Osteoblast (primary cell): ENCODE data around the gene LRP1B. TPM values are rescaled to one million over a fixed set of nuclear protein-coding genes. Genes with fewer than 3 reads are reported as not detected.

ENCODE experiments used
- DNase-seq: peaks from one replicate; pipeline ENCODE4 v3.0.0; 2011; ENCODE audit warnings: low spot score, mixed read lengths; ENCODE audit not compliant: insufficient read length; ENCODE audit errors: missing footprints
- H2AFZ ChIP-seq: 2 replicates; pipeline ENCODE4 v1.6.0; 2011; ENCODE audit warnings: mild to moderate bottlenecking, low read length
- H3K27ac ChIP-seq: 2 replicates; pipeline ENCODE4 v1.5.1; 2011; ENCODE audit warnings: mild to moderate bottlenecking, low read depth, low read length, moderate library complexity
- H3K27me3 ChIP-seq: 2 replicates; pipeline ENCODE4 v1.6.0; 2012; ENCODE audit warnings: mild to moderate bottlenecking, control low read depth, inconsistent platforms, low read length, moderate library complexity; ENCODE audit not compliant: insufficient read depth
- H3K36me3 ChIP-seq: 2 replicates; pipeline ENCODE4 v1.5.1; 2011; ENCODE audit warnings: mild to moderate bottlenecking, low read length, control low read depth, moderate library complexity; ENCODE audit not compliant: insufficient read depth
- H3K4me1 ChIP-seq: 2 replicates; pipeline ENCODE4 v1.5.1; 2011; ENCODE audit warnings: mild to moderate bottlenecking, low read length, control low read depth, moderate library complexity; ENCODE audit not compliant: insufficient read depth
- H3K4me2 ChIP-seq: 2 replicates; pipeline ENCODE4 v1.6.0; 2011; ENCODE audit warnings: mild to moderate bottlenecking, low read length; ENCODE audit not compliant: insufficient read depth
- H3K4me3 ChIP-seq: fragments of 200-600 bp; sonication (generic); 3 replicates; pipeline ENCODE4 v1.5.1; 2012; ENCODE audit warnings: mild to moderate bottlenecking, low read length, inconsistent platforms; ENCODE audit not compliant: insufficient read depth
- H3K79me2 ChIP-seq: 2 replicates; pipeline ENCODE4 v1.6.0; 2012; ENCODE audit warnings: mild to moderate bottlenecking, low read length, control low read depth, inconsistent platforms; ENCODE audit not compliant: insufficient read depth
- H3K9me3 ChIP-seq: 2 replicates; pipeline ENCODE4 v1.5.1; 2011; ENCODE audit warnings: low read depth, low read length, control low read depth
- H4K20me1 ChIP-seq: 2 replicates; pipeline ENCODE4 v1.6.0; 2012; ENCODE audit warnings: mild to moderate bottlenecking, low read length, control low read depth; ENCODE audit not compliant: insufficient read depth
- CTCF ChIP-seq: IDR thresholded peaks from 2 replicates; pipeline ENCODE4 v1.5.1; 2011; ENCODE audit warnings: mild to moderate bottlenecking, low read depth, low read length, moderate library complexity; ENCODE audit errors: extremely low read depth
- total RNA-seq: library from RNA; depleted of rRNA; stranded (reverse); fragments of >200 nt; gene quantifications from 2 replicates; pipeline ENCODE4 v1.2.3, GENCODE V29; 2012

Gene LRP1B
- total RNA-seq, 1 donor, result not detected

- no peaks in the 10 kb centered on the region for H4K20me1 ChIP-seq
- peaks cover 2% of the 10 kb centered on the region for H3K9me3 ChIP-seq
- no peaks in the 10 kb centered on the region for H3K79me2 ChIP-seq
- H2AFZ ChIP-seq, result no peak overlapping the region
- no peaks in the 10 kb centered on the region for H3K27me3 ChIP-seq
- no peak overlapping the region for H3K4me3 ChIP-seq
- no peaks in the 10 kb centered on the region for H3K4me1 ChIP-seq
- no peak overlapping the region for H3K27ac ChIP-seq
- H3K4me2 ChIP-seq, result no peak overlapping the region
- DNase-seq, result no peak
- no peaks in the 10 kb centered on the region for H3K36me3 ChIP-seq
- TF ChIP-seq CTCF, result no peak
These were observed 1225.6 kb downstream of the LRP1B start for GRCh38 chr2:140905083-140905781.

DNA sequence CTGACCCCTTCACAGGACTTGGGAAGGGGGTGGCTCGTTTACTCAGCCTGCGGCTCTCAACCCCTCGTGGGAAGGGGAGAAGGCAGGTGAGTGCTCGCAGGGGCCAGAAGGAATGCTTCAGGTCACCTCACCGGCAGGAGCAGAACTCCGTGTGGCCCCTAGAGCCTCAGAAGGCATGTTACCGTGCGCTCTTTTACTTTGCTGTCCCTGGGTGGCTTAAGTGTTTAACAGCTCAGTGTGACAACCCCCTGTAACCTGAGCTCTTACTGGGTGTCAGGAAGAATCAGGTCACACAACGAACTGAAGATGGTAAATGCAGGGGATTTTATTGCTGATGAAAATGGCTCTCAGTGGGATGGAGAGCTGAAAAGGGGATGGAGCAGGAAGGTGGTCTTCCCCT is 1235.4 kb downstream of the LRP1B start:
- Histone ChIP-seq H3K9me3 (no peaks in the 10 kb centered on the region), H3K27me3 (no peaks in the 10 kb centered on the region), H3K36me3 (no peaks in the 10 kb centered on the region), H4K20me1 (no peaks in the 10 kb centered on the region), H3K4me3 (no peak overlapping the region), H2AFZ (no peak overlapping the region), H3K4me1 (no peaks in the 10 kb centered on the region), H3K27ac (no peak overlapping the region), H3K4me2 (no peak overlapping the region), H3K79me2 (no peaks in the 10 kb centered on the region)
- TF ChIP-seq CTCF, result no peak
- no peak for DNase-seq

- H3K36me3 ChIP-seq, result no peaks in the 10 kb centered on the region
- peak; percentile 0 for DNase-seq
- no peaks in the 10 kb centered on the region for H3K27me3 ChIP-seq
- no peak for TF ChIP-seq CTCF
- no peaks in the 10 kb centered on the region for H4K20me1 ChIP-seq
- no peak overlapping the region for H3K27ac ChIP-seq
- H3K79me2 ChIP-seq, result no peaks in the 10 kb centered on the region
- H3K4me3 ChIP-seq, result no peak overlapping the region
- no peaks in the 10 kb centered on the region for H3K9me3 ChIP-seq
- no peaks in the 10 kb centered on the region for H3K4me1 ChIP-seq
- no peak overlapping the region for H3K4me2 ChIP-seq
- no peak overlapping the region for H2AFZ ChIP-seq
These were observed 1237.1 kb downstream of the LRP1B start for GRCh38 chr2:140893685-140894084.

DNA sequence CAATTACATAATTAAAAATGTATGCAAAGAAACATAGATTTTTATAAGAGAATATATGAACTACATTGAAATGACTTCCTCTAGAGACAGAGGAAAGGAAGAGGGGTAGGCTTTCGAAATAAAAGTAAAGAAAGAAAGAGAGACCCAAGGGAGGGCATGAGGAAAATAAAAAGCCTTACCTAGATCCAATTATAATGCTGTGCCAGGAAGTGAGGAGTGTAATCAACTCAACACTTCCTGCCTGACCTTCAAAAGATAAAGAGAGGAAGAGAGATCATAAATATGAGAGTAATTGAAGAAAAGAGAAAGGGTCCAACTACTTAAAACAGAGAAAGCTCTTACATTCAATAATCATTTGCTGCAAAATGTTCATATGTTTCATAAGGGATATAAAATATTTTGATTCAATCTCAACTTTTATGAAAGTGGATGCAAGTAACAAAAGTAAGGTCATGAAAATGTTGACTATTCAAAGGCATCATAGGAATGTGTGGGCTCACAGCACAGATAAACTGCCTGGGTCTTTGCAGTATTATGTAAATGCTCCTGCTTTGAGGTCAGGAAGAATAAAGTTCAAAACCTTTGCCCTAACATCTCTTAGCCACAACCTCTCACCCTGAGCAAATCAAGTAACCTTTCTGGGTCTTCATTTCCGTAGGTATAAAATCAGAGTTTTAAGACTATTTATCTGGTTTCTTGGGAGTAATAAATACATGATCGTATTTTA is 1237.7 kb downstream of the LRP1B start:
- Histone ChIP-seq H3K79me2 (no peaks in the 10 kb centered on the region), H3K9me3 (no peaks in the 10 kb centered on the region), H3K27ac (no peak overlapping the region), H3K4me2 (no peak overlapping the region), H3K36me3 (no peaks in the 10 kb centered on the region), H3K4me3 (no peak overlapping the region), H2AFZ (no peak overlapping the region), H4K20me1 (no peaks in the 10 kb centered on the region), H3K4me1 (no peaks in the 10 kb centered on the region), H3K27me3 (no peaks in the 10 kb centered on the region)
- no peak for TF ChIP-seq CTCF
- DNase-seq, result no peak
